ENCODE measurements around the gene EPAS1.

Gene EPAS1

DNA sequence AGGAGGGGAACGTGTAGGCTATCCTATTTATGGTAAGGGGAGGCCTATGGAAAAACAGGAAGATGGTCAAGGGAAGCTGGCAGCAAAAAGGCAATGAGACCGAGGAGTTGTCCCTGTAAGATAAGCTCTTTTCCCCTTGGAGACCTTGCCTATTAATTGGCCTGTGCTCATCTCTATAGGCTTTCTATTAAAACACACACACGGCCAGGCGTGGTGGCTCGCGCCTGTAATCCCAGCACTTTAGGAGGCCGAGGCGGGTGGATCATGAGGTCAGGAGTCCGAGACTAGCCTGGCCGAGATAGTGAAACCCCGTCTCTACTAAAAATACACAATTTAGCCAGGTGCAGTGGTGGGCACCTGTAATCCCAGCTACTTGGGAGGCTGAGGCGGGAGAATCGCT, 32.1 kb downstream of the EPAS1 start:
- Mint-ChIP-seq H3K27ac (no peak overlapping the region), H3K36me3 (ENCODE audit: low read depth) (peaks cover 6% of the 10 kb centered on the region), H3K4me1 (ENCODE audit: low read depth) (peaks cover 42% of the 10 kb centered on the region), H3K27me3 (peaks cover 6% of the 10 kb centered on the region), H3K4me3 (no peak overlapping the region), H3K9me3 (no peaks in the 10 kb centered on the region)
- intact Hi-C loops (cut with micrococcal nuclease) = no loop called here

DNA sequence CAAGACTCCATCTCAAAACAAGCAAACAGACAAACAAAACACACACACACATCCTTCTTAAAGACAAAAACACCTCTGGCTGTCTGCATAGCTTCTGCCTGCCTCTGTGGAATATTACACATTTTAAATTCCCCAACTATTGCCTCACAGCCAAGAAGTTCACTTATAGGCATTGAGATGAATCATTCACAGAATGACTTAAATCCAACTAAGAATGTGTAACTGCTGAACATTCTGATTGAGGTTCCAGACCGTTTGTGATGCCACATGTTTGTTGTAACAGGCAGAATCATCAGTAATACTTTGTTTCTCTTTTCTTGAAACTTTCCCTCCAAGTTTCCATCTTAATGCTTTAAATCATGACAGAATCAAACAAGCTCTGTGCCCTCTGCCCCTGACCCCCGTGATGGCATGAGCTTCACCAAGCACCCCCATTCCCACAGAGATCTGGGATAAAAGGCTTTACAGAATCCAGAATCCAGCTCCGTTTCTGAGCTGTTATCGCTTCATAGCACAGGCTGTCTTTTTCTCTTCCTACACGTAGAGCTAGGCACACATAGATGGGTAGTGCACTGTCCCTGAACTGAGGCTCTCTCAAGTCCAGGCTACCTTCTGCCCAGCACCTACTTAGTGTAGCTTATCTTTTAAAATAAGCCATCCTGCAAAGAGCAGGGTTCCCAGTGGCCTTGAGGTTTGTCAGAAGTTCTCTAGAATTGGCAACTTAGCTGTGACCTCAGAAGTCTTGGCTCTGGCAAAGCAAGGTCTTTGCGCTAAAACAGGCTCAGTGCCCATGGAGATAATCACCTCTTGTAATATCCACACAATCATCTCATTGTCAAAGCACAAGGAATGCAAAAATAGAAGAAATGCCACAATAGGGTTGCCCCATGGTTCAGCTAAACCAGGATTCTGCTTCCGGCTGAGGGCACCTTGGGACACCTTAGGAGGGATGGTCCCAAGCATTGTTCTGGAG, 32.9 kb downstream of the EPAS1 start:
- peaks cover 6% of the 10 kb centered on the region for H3K36me3 Mint-ChIP-seq (ENCODE audit: low read depth)
- intact Hi-C loops (cut with micrococcal nuclease) = no loop called here
- H3K9me3 Mint-ChIP-seq = no peaks in the 10 kb centered on the region
- H3K27ac Mint-ChIP-seq = no peak overlapping the region
- H3K4me3 Mint-ChIP-seq = no peak overlapping the region
- peaks cover 45% of the 10 kb centered on the region for H3K4me1 Mint-ChIP-seq (ENCODE audit: low read depth)
- peaks cover 6% of the 10 kb centered on the region for H3K27me3 Mint-ChIP-seq

DNA sequence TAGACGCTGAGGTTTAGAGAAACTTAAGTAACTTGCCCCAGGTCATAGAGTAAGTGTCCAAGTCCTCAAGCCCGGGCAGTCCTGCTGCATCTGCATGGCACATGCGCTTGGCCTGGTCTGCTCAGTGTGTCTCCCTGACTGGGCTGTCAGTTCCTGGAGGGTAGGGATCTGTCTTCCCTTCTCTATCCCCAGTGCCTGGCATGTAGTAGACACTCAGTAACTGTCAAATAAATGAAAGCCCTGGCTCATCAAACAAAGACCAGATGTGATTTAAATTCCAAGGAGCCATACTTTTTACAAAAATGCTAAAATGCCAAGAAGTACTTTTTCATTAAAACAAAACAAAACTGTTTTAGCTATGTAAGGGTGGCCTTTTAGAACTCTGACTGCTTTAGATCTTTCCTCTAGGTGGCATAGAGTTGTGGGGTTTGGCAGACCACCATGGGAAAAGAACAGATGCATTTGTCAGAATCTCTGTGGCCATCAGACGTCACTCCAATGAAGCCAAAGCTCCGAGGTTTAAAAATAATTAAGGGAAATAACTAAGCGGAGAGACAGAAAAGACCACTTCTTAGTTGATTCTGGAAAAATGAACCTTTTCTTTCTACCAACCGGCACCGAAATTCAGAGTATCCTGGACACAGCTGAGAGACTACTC, 34.0 kb downstream of the EPAS1 start:
- Mint-ChIP-seq H3K27ac (no peak overlapping the region), H3K36me3 (ENCODE audit: low read depth) (peaks cover 6% of the 10 kb centered on the region), H3K27me3 (peaks cover 8% of the 10 kb centered on the region), H3K4me1 (ENCODE audit: low read depth) (peaks cover 36% of the 10 kb centered on the region), H3K9me3 (no peaks in the 10 kb centered on the region), H3K4me3 (no peak overlapping the region)
- intact Hi-C loops (cut with micrococcal nuclease) = no loop called here

DNA sequence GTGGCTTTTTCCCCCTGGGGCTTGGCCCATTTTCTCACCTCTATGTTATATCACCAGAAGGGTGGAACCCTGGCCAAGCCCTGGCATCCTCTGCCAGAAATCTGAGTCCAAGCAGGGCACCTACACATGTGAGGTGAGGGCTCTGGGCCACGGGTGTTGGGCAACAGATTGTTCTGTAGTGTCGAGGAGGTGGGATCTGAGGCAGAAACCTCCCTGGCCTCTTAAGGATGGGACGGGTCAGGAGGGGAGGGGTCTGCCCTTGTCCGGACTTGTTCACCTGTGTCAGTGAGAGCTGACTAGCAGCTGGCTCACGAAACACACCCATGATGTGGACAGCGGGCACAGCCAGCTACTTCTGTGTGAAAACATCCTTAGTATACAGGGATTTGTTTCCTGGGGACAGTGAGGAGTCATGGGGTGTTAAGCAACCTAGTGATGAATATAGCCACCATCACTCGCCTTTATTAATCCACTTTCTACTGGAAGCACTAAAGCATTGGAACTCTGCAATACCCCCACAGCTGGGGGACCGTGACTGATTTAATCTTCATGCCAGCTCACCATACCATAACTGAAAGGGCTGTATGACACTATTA, 35.6 kb downstream of the EPAS1 start:
- no peaks in the 10 kb centered on the region for H3K9me3 Mint-ChIP-seq
- intact Hi-C loops (cut with micrococcal nuclease) = no loop called here
- no peak overlapping the region for H3K4me3 Mint-ChIP-seq
- no peak overlapping the region for H3K27ac Mint-ChIP-seq
- H3K36me3 Mint-ChIP-seq (ENCODE audit: low read depth) = peaks cover 6% of the 10 kb centered on the region
- peaks cover 10% of the 10 kb centered on the region for H3K27me3 Mint-ChIP-seq
- peaks cover 30% of the 10 kb centered on the region for H3K4me1 Mint-ChIP-seq (ENCODE audit: low read depth)

DNA sequence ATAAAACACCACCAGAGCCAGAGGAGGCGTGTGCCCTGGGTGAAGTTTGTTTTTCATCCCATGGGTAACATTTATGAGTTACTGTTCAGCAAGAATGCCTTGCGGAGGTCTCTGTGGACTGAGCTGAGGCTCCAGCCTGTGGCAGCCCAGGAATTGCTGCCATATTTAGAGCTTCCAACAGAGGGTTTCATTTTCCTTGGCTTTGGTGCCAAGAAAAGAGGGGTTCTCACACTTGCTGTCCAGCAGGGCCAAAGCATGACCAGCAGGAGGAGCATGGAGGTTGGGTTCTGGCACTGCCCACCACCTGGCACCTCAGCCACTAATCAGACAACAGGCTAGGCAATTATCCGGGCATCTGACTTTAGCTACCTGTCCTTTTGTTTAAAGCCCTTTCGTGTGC, 36.7 kb downstream of the EPAS1 start:
- Mint-ChIP-seq H3K9me3 (no peaks in the 10 kb centered on the region), H3K27me3 (peaks cover 10% of the 10 kb centered on the region)
- intact Hi-C loops (cut with micrococcal nuclease) = no loop called here

GRCh38 chr2:46334389-46335271, 37.4 kb downstream of the EPAS1 start:
- Mint-ChIP-seq H3K36me3 (ENCODE audit: low read depth) (no peaks in the 10 kb centered on the region), H3K4me3 (no peak overlapping the region), H3K27ac (no peak overlapping the region), H3K4me1 (ENCODE audit: low read depth) (peaks cover 23% of the 10 kb centered on the region), H3K27me3 (peaks cover 10% of the 10 kb centered on the region), H3K9me3 (no peaks in the 10 kb centered on the region)
- intact Hi-C loops (cut with micrococcal nuclease) = no loop called here

More for the DNA sequence above, 36.7 kb downstream of the EPAS1 start:
- no peak overlapping the region for H3K4me3 Mint-ChIP-seq
- peaks cover 5% of the 10 kb centered on the region for H3K36me3 Mint-ChIP-seq (ENCODE audit: low read depth)
- peaks cover 29% of the 10 kb centered on the region for H3K4me1 Mint-ChIP-seq (ENCODE audit: low read depth)
- H3K27ac Mint-ChIP-seq = no peak overlapping the region

DNA sequence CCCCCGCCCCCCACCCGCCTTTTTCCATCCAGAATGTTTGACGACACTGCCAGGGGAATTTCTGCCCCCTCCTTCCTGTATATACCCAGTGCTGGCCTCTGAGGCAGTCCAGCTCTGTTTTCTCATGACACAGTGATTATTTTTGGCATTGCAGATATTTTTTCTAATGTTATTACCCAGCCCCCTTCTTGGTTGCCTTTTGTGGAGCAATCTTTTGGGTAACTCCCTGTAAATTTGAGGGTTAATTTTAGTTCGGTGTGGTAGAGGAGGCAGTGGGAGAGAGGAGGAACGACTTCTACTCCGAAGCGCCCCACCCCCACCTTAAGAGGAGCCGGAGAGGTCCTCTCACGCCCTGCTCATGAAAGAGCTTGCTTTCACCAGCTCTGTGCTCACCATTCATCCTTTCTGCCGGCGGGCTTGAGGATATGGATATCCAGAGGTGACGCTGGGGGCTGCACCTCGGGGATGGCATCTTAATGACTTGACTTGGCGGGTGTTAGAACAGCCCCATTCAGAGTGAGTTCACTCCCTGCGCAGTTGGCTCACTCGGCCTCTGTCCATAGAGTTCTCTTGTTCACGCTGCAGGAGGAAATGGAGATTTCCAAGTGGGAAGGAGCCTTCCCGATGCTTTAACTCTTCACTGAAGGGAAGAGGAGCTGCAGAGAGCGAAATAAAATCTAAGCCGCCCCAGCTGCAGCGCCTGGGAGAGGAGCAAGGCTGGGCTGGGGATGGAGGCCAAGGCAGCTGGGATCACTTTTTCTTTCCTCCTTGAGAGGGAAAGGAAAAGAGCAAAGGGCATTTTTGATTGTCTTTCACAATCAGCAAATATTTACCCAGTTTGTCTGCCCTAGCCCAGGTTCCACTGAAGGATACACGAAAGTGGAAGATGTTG, 38.4 kb downstream of the EPAS1 start:
- Mint-ChIP-seq H3K9me3 (no peaks in the 10 kb centered on the region), H3K27ac (no peak overlapping the region), H3K36me3 (ENCODE audit: low read depth) (no peaks in the 10 kb centered on the region), H3K27me3 (peaks cover 10% of the 10 kb centered on the region), H3K4me1 (ENCODE audit: low read depth) (peaks cover 23% of the 10 kb centered on the region), H3K4me3 (no peak overlapping the region)
- intact Hi-C loops (cut with micrococcal nuclease) = no loop called here

- Mint-ChIP-seq H3K27me3 (peaks cover 10% of the 10 kb centered on the region), H3K27ac (no peak overlapping the region), H3K36me3 (ENCODE audit: low read depth) (no peaks in the 10 kb centered on the region), H3K9me3 (no peaks in the 10 kb centered on the region), H3K4me3 (no peak overlapping the region), H3K4me1 (ENCODE audit: low read depth) (peaks cover 23% of the 10 kb centered on the region)
- intact Hi-C loops (cut with micrococcal nuclease) = no loop called here
Measured at GRCh38 chr2:46336283-46336959, 39.2 kb downstream of the EPAS1 start.

DNA sequence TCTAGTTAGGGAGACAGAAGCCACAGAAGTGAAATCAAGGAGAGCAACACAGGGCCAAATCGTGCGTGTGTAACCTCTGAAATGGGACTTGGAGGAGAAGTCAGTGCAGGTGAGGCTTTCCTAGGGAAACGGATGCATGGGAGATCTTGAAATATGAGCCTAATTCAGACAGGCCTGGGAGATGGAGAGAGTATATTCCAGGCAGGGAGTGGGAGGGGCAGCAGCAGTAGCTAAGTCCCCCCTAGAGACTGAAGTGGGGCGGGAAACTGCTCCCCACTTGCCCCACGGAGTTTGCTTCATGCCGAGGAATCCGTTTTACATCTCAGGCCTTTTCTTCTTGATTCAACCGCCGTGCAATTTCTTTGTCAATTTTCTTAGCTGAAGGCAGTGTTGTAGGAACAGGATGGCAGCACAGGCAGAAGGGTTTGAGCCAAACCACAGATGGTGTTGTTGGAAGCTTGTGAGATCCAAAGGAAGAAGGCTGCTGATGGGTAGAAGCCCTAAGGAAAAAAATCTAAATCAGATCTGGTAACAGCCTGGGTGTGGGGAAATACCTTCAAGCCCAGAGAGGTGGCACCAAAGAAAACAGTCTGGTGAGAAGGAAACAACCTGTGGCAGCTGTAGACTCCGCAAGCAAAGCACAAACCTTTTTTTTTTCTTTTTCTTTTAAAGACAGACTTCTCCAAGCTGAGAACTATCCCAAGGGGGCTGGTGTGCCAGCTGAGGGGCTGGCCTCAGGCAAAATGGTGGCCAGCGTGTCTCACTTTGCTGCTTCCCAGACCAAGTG, 40.2 kb downstream of the EPAS1 start:
- peaks cover 16% of the 10 kb centered on the region for H3K4me1 Mint-ChIP-seq (ENCODE audit: low read depth)
- no peak overlapping the region for H3K4me3 Mint-ChIP-seq
- intact Hi-C loops (cut with micrococcal nuclease) = no loop called here
- H3K36me3 Mint-ChIP-seq (ENCODE audit: low read depth) = no peaks in the 10 kb centered on the region
- peaks cover 8% of the 10 kb centered on the region for H3K27me3 Mint-ChIP-seq
- no peaks in the 10 kb centered on the region for H3K9me3 Mint-ChIP-seq
- H3K27ac Mint-ChIP-seq = no peak overlapping the region

- H3K27ac Mint-ChIP-seq = no peak overlapping the region
- H3K36me3 Mint-ChIP-seq (ENCODE audit: low read depth) = no peaks in the 10 kb centered on the region
- intact Hi-C loops (cut with micrococcal nuclease) = no loop called here
- no peaks in the 10 kb centered on the region for H3K9me3 Mint-ChIP-seq
- H3K4me3 Mint-ChIP-seq = no peak overlapping the region
- peaks cover 10% of the 10 kb centered on the region for H3K4me1 Mint-ChIP-seq (ENCODE audit: low read depth)
- H3K27me3 Mint-ChIP-seq = peaks cover 4% of the 10 kb centered on the region
Measured at GRCh38 chr2:46338674-46339073, 41.5 kb downstream of the EPAS1 start.

GRCh38 chr2:46339200-46339599, 42.0 kb downstream of the EPAS1 start:
- Mint-ChIP-seq H3K4me3 (no peak overlapping the region), H3K27ac (no peak overlapping the region), H3K9me3 (no peaks in the 10 kb centered on the region), H3K4me1 (ENCODE audit: low read depth) (peaks cover 7% of the 10 kb centered on the region), H3K27me3 (peaks cover 4% of the 10 kb centered on the region), H3K36me3 (ENCODE audit: low read depth) (no peaks in the 10 kb centered on the region)
- intact Hi-C loops (cut with micrococcal nuclease) = no loop called here
